Activated CD8-positive, alpha-beta T cell treated with anti-CD3 and anti-CD28 coated beads for 36 hours (primary cell): ENCODE results near the gene LIFR. TPM values are rescaled to one million over a fixed set of nuclear protein-coding genes. Genes with fewer than 3 reads are reported as not detected.

Source experiments
- ATAC-seq: fragments of 200-7000 bp; cut with Tn5 transposase; one replicate; pipeline ENCODE4 v1.10.0; 2021; ENCODE audit warnings: mild to moderate bottlenecking, moderate library complexity
- CTCF ChIA-PET: fragments of 350-600 bp; sonication (Branson Sonifier 250); formaldehyde crosslinking; loops from one replicate; lab custom pipeline; 2021; ENCODE audit warnings: antibody characterized with exemption; lab: Charles Lee
- POLR2A ChIA-PET: fragments of 350-600 bp; sonication (Branson Sonifier 250); formaldehyde crosslinking; loops from one replicate; lab custom pipeline; 2021; ENCODE audit warnings: antibody characterized with exemption; lab: Charles Lee
- DNase-seq: peaks from one replicate; pipeline ENCODE4 v3.0.0-alpha.2; 2020
- H3K27ac Mint-ChIP-seq: one replicate; pipeline ENCODE4 v1.8.0; 2021; ENCODE audit warnings: mild to moderate bottlenecking, mixed read lengths
- H3K27me3 Mint-ChIP-seq: one replicate; pipeline ENCODE4 v1.8.0; 2021; ENCODE audit warnings: mixed read lengths
- H3K36me3 Mint-ChIP-seq: one replicate; pipeline ENCODE4 v1.8.0; 2021; ENCODE audit warnings: low read depth, mixed read lengths
- H3K4me1 Mint-ChIP-seq: one replicate; pipeline ENCODE4 v1.8.0; 2021; ENCODE audit warnings: low read depth, mixed read lengths
- H3K4me3 Mint-ChIP-seq: one replicate; pipeline ENCODE4 v1.8.0; 2021; ENCODE audit warnings: mild to moderate bottlenecking, moderate library complexity, mixed read lengths
- H3K9me3 Mint-ChIP-seq: one replicate; pipeline ENCODE4 v1.8.0; 2021; ENCODE audit warnings: mixed read lengths
- CTCF ChIP-seq: fragments of 200-600 bp; IDR thresholded peaks from one replicate; pipeline ENCODE4 v1.8.0; 2022; ENCODE audit warnings: antibody characterized with exemption, mild to moderate bottlenecking
- intact Hi-C: fragments of 100-400 bp; cut with micrococcal nuclease; formaldehyde crosslinking; loops from one replicate; pipeline ENCODE4 v1.10.0; 2022
- total RNA-seq, 2 experiments: library from RNA; stranded (reverse); gene quantifications; one replicate each; pipeline ENCODE4 v1.2.3, GENCODE V29; 2021

Gene LIFR
- total RNA-seq, 2 experiments from 2014 or later = not detected

- H3K4me3 Mint-ChIP-seq = no peak overlapping the region
- no peaks in the 10 kb centered on the region for H3K9me3 Mint-ChIP-seq
- no peaks in the 10 kb centered on the region for H3K4me1 Mint-ChIP-seq
- CTCF ChIA-PET = no interaction called here
- no peak overlapping the region for H3K27ac Mint-ChIP-seq
- peaks cover 9% of the 10 kb centered on the region for H3K27me3 Mint-ChIP-seq
- POLR2A ChIA-PET = no interaction called here
- DNase-seq (no peak), ATAC-seq (no peak)
- H3K36me3 Mint-ChIP-seq = no peaks in the 10 kb centered on the region
- intact Hi-C loops = no loop called here
- no peak for TF ChIP-seq CTCF
These were observed 58.5 kb downstream of the LIFR start for GRCh38 chr5:38497946-38498345.

DNA sequence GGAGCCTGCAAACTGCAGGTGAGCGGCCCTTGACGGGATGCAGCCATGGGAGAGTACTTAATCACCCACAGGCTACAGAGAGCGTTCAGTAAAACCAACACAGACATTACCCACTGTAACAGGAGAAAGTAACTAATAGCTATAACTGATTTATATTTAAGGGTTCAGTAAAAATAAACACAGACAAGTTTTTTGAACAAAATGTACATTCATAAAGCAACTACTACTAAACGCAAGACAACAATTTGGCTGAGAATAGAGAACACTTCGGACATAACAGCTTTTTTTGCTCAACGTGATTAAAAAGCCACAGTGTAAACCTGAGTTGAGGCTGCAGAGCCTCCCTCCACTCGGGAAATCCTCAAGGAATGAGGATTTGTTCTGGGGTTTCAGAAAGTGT is 61.7 kb downstream of the LIFR start:
- H3K9me3 Mint-ChIP-seq = no peaks in the 10 kb centered on the region
- no peak for ATAC-seq

DNA sequence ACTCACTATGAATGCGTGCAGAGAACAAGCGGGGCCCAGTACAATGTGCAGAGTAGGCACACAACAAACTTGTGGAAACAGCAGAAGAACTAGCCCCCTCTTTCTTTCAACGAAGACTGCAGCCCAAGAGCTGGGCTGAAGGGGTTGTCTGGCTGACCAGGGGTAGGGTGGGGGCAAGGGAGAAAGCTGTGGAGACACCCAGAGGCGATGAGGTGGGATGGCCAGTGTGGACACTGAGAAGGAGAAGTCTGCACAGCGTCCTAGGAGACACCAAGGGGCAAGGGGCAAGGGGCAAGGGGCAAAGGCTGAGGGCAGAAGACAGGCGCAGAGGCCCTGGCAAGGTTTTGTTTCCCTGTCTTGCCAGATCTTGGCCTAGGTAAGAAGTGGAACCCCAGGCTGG is 62.3 kb downstream of the LIFR start:
- Mint-ChIP-seq H3K9me3 (no peaks in the 10 kb centered on the region), H3K27ac (no peak overlapping the region), H3K36me3 (no peaks in the 10 kb centered on the region), H3K4me1 (no peaks in the 10 kb centered on the region), H3K4me3 (no peak overlapping the region), H3K27me3 (peaks cover 21% of the 10 kb centered on the region)
- POLR2A ChIA-PET = no interaction called here
- CTCF ChIA-PET = no interaction called here
- no peak for TF ChIP-seq CTCF
- intact Hi-C loops = no loop called here
- ATAC-seq = no peak
- DNase-seq = no peak

More for the DNA sequence above, 61.7 kb downstream of the LIFR start:
- intact Hi-C loops = no loop called here
- no peaks in the 10 kb centered on the region for H3K36me3 Mint-ChIP-seq
- H3K4me3 Mint-ChIP-seq = no peak overlapping the region
- CTCF ChIA-PET = no interaction called here
- H3K27ac Mint-ChIP-seq = no peak overlapping the region
- H3K4me1 Mint-ChIP-seq = no peaks in the 10 kb centered on the region
- POLR2A ChIA-PET = interaction anchor here (1.0 kb wide), 1 partner anchor 15 kb away, joined by 3 read pairs; no protein-coding TSS in a partner anchor
- no peak for DNase-seq
- no peak for TF ChIP-seq CTCF
- peaks cover 23% of the 10 kb centered on the region for H3K27me3 Mint-ChIP-seq

DNA sequence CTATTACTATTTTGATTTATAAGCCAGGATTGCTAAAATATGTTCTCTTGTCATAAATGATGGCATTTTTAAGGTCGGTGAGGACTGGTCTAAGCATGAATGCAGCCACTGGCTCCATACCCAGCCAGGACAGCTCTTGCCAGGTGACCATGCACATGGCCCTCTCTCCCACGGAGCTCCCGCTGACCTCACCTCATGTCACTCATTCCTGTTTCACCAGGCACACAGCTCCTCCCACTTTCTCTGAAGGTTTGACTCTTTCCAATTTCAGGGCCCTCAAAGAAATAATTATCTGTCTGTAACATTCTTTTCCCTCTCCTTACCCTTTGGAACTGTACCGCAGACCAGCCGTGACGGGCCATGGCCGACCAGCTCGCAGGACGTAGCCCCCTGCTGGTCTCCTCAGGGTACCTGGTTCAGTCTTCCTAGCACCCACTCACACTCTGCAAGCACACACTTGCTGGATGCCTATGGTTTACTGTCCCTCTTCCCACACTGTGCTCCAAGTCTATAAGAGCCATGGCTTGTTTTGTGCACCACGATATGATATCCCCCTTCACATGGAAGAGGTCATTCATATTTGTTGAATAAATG is 72.5 kb downstream of the LIFR start:
- CTCF ChIA-PET = interaction anchor here (0.6 to 2.5 kb wide), 2 partner anchors 31 to 42 kb away, joined by 3 to 13 read pairs; no protein-coding TSS in a partner anchor
- no peaks in the 10 kb centered on the region for H3K9me3 Mint-ChIP-seq
- H3K27ac Mint-ChIP-seq = no peak overlapping the region
- DNase-seq (no peak), ATAC-seq (no peak)
- H3K27me3 Mint-ChIP-seq = peaks cover 43% of the 10 kb centered on the region
- H3K4me3 Mint-ChIP-seq = no peak overlapping the region
- no peaks in the 10 kb centered on the region for H3K4me1 Mint-ChIP-seq
- no peak for TF ChIP-seq CTCF
- POLR2A ChIA-PET = no interaction called here
- no peaks in the 10 kb centered on the region for H3K36me3 Mint-ChIP-seq
- intact Hi-C loops = no loop called here

- H3K9me3 Mint-ChIP-seq = no peaks in the 10 kb centered on the region
These were observed 77.0 kb downstream of the LIFR start for GRCh38 chr5:38479315-38479904.

More at GRCh38 chr5:38479315-38479904, 77.0 kb downstream of the LIFR start:
- no peak overlapping the region for H3K27ac Mint-ChIP-seq
- POLR2A ChIA-PET = no interaction called here
- DNase-seq (no peak), ATAC-seq (no peak)
- H3K4me3 Mint-ChIP-seq = no peak overlapping the region
- TF ChIP-seq CTCF = no peak
- H3K27me3 Mint-ChIP-seq = peaks cover 47% of the 10 kb centered on the region
- intact Hi-C loops = no loop called here
- H3K36me3 Mint-ChIP-seq = no peaks in the 10 kb centered on the region
- no peaks in the 10 kb centered on the region for H3K4me1 Mint-ChIP-seq
- CTCF ChIA-PET = interaction anchor here (1.4 kb wide), 1 partner anchor 38 kb away, joined by 4 read pairs; no protein-coding TSS in a partner anchor
